Measurements from ENCODE around the gene PROX1.

PROX1 gene

GRCh38 chr1:213987927-213988506 lies at the start of gene PROX1:
Gene PROX1 (plus strand): TSS chr1:213987973. CDS start chr1:213996536, 8,563 bp downstream.
- no peak for DNase-seq (ENCODE audit: extremely low read depth in 1 of 2, low read depth in 1 of 2)

- DNase-seq (ENCODE audit: extremely low read depth in 1 of 2, low read depth in 1 of 2): no peak
Measured at GRCh38 chr1:213938776-213939175, 49.0 kb upstream of the PROX1 start.

GRCh38 chr1:213939888-213940287 lies 47.9 kb upstream of the PROX1 start:
- DNase-seq (ENCODE audit: extremely low read depth in 1 of 2, low read depth in 1 of 2): no peak

- no peak for DNase-seq (ENCODE audit: extremely low read depth in 1 of 2, low read depth in 1 of 2)
Measured at GRCh38 chr1:213940947-213941346, 46.8 kb upstream of the PROX1 start.

DNA sequence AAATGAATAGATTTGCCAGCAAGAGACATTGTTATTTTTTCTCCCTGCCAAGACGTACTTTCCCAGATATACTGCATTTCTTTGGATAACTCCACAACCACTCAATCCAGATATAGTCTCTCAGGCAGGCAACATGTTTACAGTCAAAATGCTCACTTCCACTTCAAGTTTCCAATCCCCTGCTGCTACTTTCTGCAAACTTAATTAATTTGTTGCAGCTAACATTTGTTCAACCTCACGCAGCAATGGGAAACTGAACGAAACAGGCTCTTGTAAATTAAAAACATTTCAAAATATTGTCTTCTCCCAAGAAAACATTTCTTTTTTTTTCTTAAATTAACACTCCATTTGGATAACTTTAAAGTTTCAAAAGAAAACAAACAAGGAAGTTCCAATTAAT lies 45.7 kb upstream of the PROX1 start:
- DNase-seq (ENCODE audit: extremely low read depth in 1 of 2, low read depth in 1 of 2): no peak

DNA sequence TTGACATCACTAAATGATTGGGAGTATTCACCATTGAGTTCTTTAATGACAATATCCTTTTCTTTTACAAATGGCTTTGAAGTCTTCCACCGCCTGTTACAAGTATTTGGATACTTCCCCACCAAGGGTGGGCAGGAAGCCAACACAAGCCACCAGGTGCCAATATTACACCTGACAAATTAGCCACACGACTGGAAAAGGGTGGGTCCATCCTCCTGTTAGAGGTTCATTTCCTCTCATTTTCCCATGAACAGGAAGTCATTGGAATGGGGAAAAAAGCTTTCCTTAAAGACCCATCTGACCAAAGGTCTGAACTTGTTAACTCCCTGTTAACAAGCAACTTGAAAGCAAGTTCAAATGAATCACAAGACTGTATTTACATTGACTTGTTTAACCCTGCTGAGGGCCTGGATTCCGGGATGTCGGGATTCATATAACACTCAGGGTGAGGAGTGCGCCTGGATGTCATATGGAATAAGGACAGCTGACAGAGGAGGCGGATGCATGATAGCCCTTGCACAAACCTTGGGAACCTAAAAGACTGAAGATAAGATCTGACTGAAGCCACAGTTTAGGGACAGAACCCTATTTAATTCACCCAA lies 40.5 kb upstream of the PROX1 start:
- no peak for DNase-seq (ENCODE audit: extremely low read depth in 1 of 2, low read depth in 1 of 2)

DNA sequence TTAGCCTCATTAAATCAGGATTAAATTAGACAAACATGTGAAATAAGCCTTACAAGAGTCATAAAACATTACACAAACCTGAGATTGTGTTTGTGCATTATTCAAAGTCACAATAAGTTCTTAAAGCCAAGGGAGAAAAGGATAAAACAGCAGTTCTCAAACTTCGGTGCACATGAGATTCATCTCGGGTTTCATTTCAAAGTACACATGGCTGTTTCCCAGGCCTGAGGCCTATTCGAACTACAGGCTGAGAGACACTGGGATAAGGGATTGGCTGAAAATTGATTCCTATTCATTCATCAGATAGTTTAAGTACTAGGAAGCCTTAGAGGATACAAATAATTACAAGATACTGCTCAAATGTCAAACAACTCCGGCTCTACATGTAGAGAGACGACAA lies 35.9 kb upstream of the PROX1 start:
- DNase-seq (ENCODE audit: extremely low read depth in 1 of 2, low read depth in 1 of 2): no peak

DNA sequence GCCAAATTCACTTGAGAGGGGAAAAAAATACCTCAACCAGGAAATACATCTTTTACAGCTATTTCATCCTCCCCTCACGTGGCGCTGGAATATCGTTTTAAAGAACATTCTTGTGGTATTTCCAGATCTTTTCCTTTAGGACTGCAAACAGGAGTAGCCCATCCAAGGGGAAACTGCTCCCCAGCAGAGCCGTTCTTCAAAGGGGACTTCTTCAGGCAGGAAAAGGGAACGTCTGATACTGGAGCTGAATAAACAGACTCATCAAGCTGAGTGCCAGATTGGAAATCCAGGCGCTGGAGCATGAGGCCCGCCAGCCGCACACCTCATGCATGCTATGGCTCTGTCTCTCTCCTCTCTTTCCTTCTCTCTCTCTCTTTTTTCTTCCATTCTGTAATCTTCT lies 34.0 kb upstream of the PROX1 start:
- DNase-seq (ENCODE audit: extremely low read depth in 1 of 2, low read depth in 1 of 2): no peak

- no peak for DNase-seq (ENCODE audit: extremely low read depth in 1 of 2, low read depth in 1 of 2)
Measured at GRCh38 chr1:213956295-213956770, 31.4 kb upstream of the PROX1 start.

GRCh38 chr1:213958346-213958745 lies 29.4 kb upstream of the PROX1 start:
- DNase-seq (ENCODE audit: extremely low read depth in 1 of 2, low read depth in 1 of 2): no peak

GRCh38 chr1:213960963-213961362 lies 26.8 kb upstream of the PROX1 start:
- no peak for DNase-seq (ENCODE audit: extremely low read depth in 1 of 2, low read depth in 1 of 2)

DNA sequence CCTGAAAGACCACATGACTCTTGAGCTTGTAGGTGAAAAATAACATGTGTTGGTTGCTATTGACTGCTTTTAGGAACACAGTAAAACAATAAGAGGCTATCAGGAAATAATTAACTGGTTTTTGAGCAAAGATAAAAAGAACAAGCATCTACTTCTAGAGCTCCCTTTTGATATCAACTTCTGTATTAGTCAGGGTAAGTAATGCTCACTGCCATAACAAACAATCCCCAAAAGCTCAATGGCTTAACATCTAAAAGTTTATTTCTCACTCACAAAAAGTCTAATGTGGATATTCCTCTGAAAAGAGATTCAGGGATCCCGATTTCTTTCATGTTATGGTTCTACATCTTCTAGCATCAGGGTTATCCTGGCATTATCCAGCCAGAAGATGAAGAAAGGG lies 25.3 kb upstream of the PROX1 start:
- no peak for DNase-seq (ENCODE audit: extremely low read depth in 1 of 2, low read depth in 1 of 2)

GRCh38 chr1:213966122-213966521 lies 21.7 kb upstream of the PROX1 start:
- no peak for DNase-seq (ENCODE audit: extremely low read depth in 1 of 2, low read depth in 1 of 2)

DNA sequence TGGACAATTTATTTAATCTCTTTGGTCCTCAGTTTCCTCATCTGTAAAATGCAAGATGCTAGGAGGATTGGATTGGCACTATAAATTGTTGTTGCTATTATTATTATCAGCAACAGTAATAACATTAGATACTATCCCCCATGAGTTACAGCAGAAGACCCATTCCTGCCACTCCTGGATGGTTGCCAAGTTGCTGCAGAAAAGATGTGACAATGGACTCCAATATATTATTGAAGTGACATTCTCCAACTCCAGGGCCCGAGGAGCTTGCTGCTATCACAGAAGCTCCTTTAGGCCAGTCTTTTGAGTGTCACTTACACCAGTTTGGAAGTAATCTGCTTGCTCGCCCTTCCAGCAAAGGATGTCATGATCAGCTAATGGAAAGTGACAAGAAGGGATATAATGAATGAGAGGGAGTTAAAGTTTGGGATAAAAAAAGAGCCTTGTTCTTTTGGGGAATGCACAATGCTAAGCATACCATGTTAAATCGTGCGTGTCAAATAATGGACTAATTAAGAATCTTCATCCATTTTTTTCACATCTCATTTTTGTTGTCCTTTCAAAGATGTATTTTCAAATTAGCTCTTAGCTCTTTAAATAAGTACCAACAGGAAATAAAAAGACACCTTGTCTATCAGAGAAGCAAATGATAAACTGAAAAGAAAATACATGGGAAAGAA lies 19.5 kb upstream of the PROX1 start:
- DNase-seq (ENCODE audit: extremely low read depth in 1 of 2, low read depth in 1 of 2): no peak

- no peak for DNase-seq (ENCODE audit: extremely low read depth in 1 of 2, low read depth in 1 of 2)
Measured at GRCh38 chr1:213969958-213970555, 17.7 kb upstream of the PROX1 start.

GRCh38 chr1:213972141-213972540 lies 15.6 kb upstream of the PROX1 start:
- no peak for DNase-seq (ENCODE audit: extremely low read depth in 1 of 2, low read depth in 1 of 2)

DNA sequence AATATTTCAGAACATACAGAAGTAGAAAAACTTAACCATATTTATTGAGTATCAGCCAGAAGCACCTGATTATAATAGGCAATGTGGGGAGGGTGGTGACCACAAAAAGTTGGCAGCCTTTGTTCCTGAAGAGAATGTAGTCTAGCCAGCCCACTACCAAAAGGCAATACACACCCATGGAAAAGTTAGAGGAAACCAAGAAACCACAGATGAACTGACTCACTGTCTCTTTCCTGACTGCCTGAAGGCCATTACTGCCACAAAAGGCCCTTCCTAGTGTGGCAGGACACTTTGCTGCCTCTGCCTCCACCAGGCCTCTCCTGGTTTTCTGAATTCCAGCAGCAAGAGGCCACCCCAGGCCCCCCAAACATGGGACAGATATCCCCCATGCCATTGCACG lies 14.6 kb upstream of the PROX1 start:
- no peak for DNase-seq (ENCODE audit: extremely low read depth in 1 of 2, low read depth in 1 of 2)

DNA sequence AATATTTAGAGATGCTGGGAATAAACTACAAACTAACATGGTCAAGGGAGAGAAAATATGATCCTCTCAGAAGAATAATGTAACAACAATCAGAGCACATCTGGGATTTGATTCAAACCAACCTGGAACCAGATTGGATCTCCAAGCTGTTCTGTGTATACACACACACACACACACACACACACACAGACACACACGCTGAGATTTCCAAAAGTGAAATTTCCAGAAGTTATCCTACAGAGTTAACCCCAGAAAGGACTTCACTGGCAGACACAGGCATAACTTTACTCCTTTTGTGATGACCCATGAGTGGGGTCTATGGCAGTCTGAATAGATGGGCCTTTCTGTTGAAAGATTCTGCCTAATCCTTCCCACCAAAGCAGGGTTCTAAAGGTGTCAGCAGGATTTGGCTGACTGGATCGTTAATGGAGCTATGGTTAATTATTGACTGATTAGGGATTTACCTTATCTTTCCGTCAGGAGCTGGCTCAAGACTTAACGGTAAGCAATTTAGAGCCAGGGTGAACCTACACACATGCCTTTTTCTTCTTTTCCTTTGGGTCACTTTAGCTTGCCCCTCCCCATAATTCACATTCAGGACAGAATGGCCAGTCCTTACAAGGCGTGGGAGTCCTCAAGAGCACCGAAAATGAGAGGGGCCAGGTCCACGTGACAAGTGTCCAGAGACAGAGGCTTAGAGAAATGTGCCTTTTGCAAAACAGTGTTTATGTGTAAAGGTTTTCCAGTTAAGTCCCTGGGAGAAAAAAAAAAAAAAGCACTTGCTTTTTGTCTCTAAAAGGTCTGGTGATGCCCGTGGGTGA lies 10.9 kb upstream of the PROX1 start:
- DNase-seq (ENCODE audit: extremely low read depth in 1 of 2, low read depth in 1 of 2): no peak

- no peak for DNase-seq (ENCODE audit: extremely low read depth in 1 of 2, low read depth in 1 of 2)
Measured at GRCh38 chr1:213977486-213977842, 10.3 kb upstream of the PROX1 start.

- no peak for DNase-seq (ENCODE audit: extremely low read depth in 1 of 2, low read depth in 1 of 2)
Measured at GRCh38 chr1:213977909-213978308, 9.9 kb upstream of the PROX1 start.
